CD4-positive, CD25-positive, alpha-beta regulatory T cell (primary cell): ENCODE measurements around the gene ESR2. TPM values are rescaled to one million over a fixed set of nuclear protein-coding genes. Genes with fewer than 3 reads are reported as not detected.
"Not testable (repeated sequence)": the region's sequence is repeated elsewhere in the genome, so short reads cannot be mapped to it uniquely, and the experiment has no call there.

Source experiments
- ATAC-seq, 2 donors: fragments of 150-1000 bp; cut with Tn5 transposase; one replicate each; pipeline ENCODE4 v1.10.0; 2021; ENCODE audit warnings: low read depth in 2 of 2, moderate number of reproducible peaks in 2 of 2, moderate library complexity in 1 of 2
- DNase-seq, 3 donors: peaks; one replicate each; pipeline versions ENCODE4 v3.0.0 to v3.0.0-alpha.2; 2012 to 2022; ENCODE audit warnings: mixed read lengths in 1 of 3
- H3K27ac ChIP-seq: one replicate; pipeline ENCODE4 v1.7.0; 2013; ENCODE audit warnings: mild to moderate bottlenecking, low read length; ENCODE audit not compliant: insufficient read depth, poor library complexity, severe bottlenecking
- H3K27me3 ChIP-seq: one replicate; pipeline ENCODE4 v1.7.0; 2013; ENCODE audit warnings: low read length; ENCODE audit not compliant: control insufficient read depth, insufficient read depth
- H3K36me3 ChIP-seq: one replicate; pipeline ENCODE4 v1.7.0; 2013; ENCODE audit warnings: mild to moderate bottlenecking, low read length, moderate library complexity; ENCODE audit not compliant: control insufficient read depth, insufficient read depth
- H3K4me1 ChIP-seq: 2 replicates; pipeline ENCODE4 v1.7.0; 2013; ENCODE audit warnings: mild to moderate bottlenecking, low read length; ENCODE audit not compliant: insufficient read depth, control insufficient read depth, poor library complexity, severe bottlenecking
- H3K4me3 ChIP-seq: one replicate; pipeline ENCODE4 v1.7.0; 2013; ENCODE audit warnings: low read depth, mild to moderate bottlenecking, low read length, moderate library complexity
- H3K9me3 ChIP-seq, 2 experiments: 1 replicate in 1 of 2; 2 replicates in 1 of 2; pipeline ENCODE4 v1.7.0; 2013; ENCODE audit warnings: low read length in 2 of 2, mild to moderate bottlenecking in 1 of 2, moderate library complexity in 1 of 2; ENCODE audit not compliant: control insufficient read depth in 2 of 2
- H3K27ac Mint-ChIP-seq, 3 donors: one replicate each; pipeline ENCODE4 v1.8.0; 2020 to 2022; ENCODE audit warnings: mild to moderate bottlenecking in 3 of 3, mixed read lengths in 3 of 3, moderate library complexity in 2 of 3
- H3K27me3 Mint-ChIP-seq: one replicate; pipeline ENCODE4 v1.8.0; 2022; ENCODE audit warnings: mild to moderate bottlenecking, mixed read lengths
- H3K36me3 Mint-ChIP-seq: one replicate; pipeline ENCODE4 v1.8.0; 2020; ENCODE audit warnings: mixed read lengths
- H3K4me1 Mint-ChIP-seq, 4 donors: one replicate each; pipeline ENCODE4 v1.8.0; 2020 to 2022; ENCODE audit warnings: mixed read lengths in 4 of 4, mild to moderate bottlenecking in 1 of 4
- H3K4me3 Mint-ChIP-seq, 4 donors: one replicate each; pipeline ENCODE4 v1.8.0; 2020 to 2022; ENCODE audit warnings: mild to moderate bottlenecking in 4 of 4, mixed read lengths in 4 of 4, moderate library complexity in 3 of 4
- H3K9me3 Mint-ChIP-seq, 7 donors: one replicate each; pipeline ENCODE4 v1.8.0; 2020 to 2022; ENCODE audit warnings: mixed read lengths in 7 of 7, mild to moderate bottlenecking in 3 of 7, moderate library complexity in 2 of 7
- polyA plus RNA-seq, 4 donors: library from polyadenylated mRNA; unstranded; fragments of 300-500 nt; fragmentation: Illumina TruSeq; gene quantifications; one replicate each; pipeline ENCODE4 v1.2.3, GENCODE V29; 2021
- total RNA-seq: library from RNA; stranded (reverse); gene quantifications from one replicate; pipeline ENCODE4 v1.2.3, GENCODE V29; 2022

ESR2 gene
- total and polyA plus RNA-seq, 5 donors from 2014 or later, result 0.14 to 0.40 (median 0.18) TPM; not detected in 1

GRCh38 chr14:64212666-64213065, 81.5 kb downstream of the ESR2 start:
- no peak overlapping the region for H3K4me3 ChIP-seq
- no peaks in the 10 kb centered on the region for H3K4me1 ChIP-seq
- no peak overlapping the region for H3K27ac ChIP-seq
- ATAC-seq, result no peak
- Mint-ChIP-seq H3K27me3 (no peaks in the 10 kb centered on the region), H3K9me3 (peaks cover 0 to 1% (median 0%) of the 10 kb centered on the region in 7 donors), H3K4me1 (peaks cover 0 to 2% (median 0%) of the 10 kb centered on the region in 4 donors), H3K27ac (peak overlapping the region in 1 of 3 donors; percentile 52), H3K4me3 (no peak overlapping the region), H3K36me3 (peaks cover 63% of the 10 kb centered on the region)
- H3K36me3 ChIP-seq, result peaks cover 99% of the 10 kb centered on the region
- H3K27me3 ChIP-seq, result no peaks in the 10 kb centered on the region
- DNase-seq, result no peak
- H3K9me3 ChIP-seq, result no peaks in the 10 kb centered on the region

GRCh38 chr14:64210912-64211311, 83.3 kb downstream of the ESR2 start:
- peaks cover 86% of the 10 kb centered on the region for H3K36me3 ChIP-seq
- not testable (repeated sequence) for H3K27me3 ChIP-seq, DNase-seq, H3K9me3 ChIP-seq, H3K27me3 Mint-ChIP-seq, H3K27ac ChIP-seq, ATAC-seq, H3K4me3 ChIP-seq, H3K9me3 Mint-ChIP-seq, H3K4me1 Mint-ChIP-seq, H3K4me1 ChIP-seq, H3K4me3 Mint-ChIP-seq
- peak overlapping the region in 2 of 3 donors; percentile 52 to 89 for H3K27ac Mint-ChIP-seq
- H3K36me3 Mint-ChIP-seq, result peaks cover 48% of the 10 kb centered on the region

DNA sequence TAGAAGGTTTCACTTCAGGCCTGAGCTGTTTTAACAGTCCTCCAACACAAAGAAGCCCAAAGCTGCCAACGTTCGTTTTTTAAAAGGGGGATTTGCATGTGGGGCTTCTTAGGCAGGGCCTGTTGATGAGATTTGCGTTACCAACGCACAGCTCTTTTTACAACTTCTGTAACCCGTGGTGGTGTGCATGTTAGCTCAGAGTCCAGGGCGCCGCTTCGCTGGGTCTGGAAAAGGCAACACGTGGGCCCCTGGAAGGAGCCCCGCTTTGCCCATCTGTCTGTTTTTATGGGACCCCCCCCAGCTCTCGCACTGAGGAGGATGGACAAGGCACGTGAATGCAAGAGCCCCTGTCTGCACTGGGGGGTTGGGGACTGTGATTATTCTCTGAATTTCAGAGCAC, 84.0 kb downstream of the ESR2 start:
- Histone ChIP-seq H3K4me3 (no peak overlapping the region), H3K9me3 (no peaks in the 10 kb centered on the region), H3K27ac (no peak overlapping the region), H3K4me1 (no peaks in the 10 kb centered on the region), H3K36me3 (peaks cover 79% of the 10 kb centered on the region), H3K27me3 (no peaks in the 10 kb centered on the region)
- no peak for ATAC-seq
- H3K9me3 Mint-ChIP-seq, result peaks cover 0 to 1% (median 0%) of the 10 kb centered on the region in 7 donors
- no peaks in the 10 kb centered on the region for H3K27me3 Mint-ChIP-seq
- H3K36me3 Mint-ChIP-seq, result peaks cover 42% of the 10 kb centered on the region
- H3K4me1 Mint-ChIP-seq, result peaks cover 0 to 2% (median 0%) of the 10 kb centered on the region in 4 donors
- no peak overlapping the region for H3K4me3 Mint-ChIP-seq
- DNase-seq, result no peak
- peak overlapping the region in 1 of 3 donors; percentile 41 for H3K27ac Mint-ChIP-seq

GRCh38 chr14:64209444-64210131, 84.6 kb downstream of the ESR2 start:
- no peak overlapping the region for H3K4me3 ChIP-seq
- peak overlapping the region in 2 of 3 donors; percentile 41 to 48 for H3K27ac Mint-ChIP-seq
- no peaks in the 10 kb centered on the region for H3K9me3 ChIP-seq
- DNase-seq (no peak), ATAC-seq (peak; percentile 31 to 43)
- peaks cover 0 to 4% (median 0%) of the 10 kb centered on the region in 7 donors for H3K9me3 Mint-ChIP-seq
- no peaks in the 10 kb centered on the region for H3K4me1 ChIP-seq
- no peaks in the 10 kb centered on the region for H3K27me3 ChIP-seq
- H3K4me1 Mint-ChIP-seq, result peaks cover 0 to 4% (median 0%) of the 10 kb centered on the region in 4 donors
- H3K36me3 ChIP-seq, result peaks cover 77% of the 10 kb centered on the region
- H3K27ac ChIP-seq, result no peak overlapping the region
- no peak overlapping the region for H3K4me3 Mint-ChIP-seq
- H3K27me3 Mint-ChIP-seq, result no peaks in the 10 kb centered on the region
- peaks cover 40% of the 10 kb centered on the region for H3K36me3 Mint-ChIP-seq

GRCh38 chr14:64208981-64209380, 85.2 kb downstream of the ESR2 start:
- peaks cover 76% of the 10 kb centered on the region for H3K36me3 ChIP-seq
- no peaks in the 10 kb centered on the region for H3K9me3 ChIP-seq
- Mint-ChIP-seq H3K36me3 (peaks cover 37% of the 10 kb centered on the region), H3K4me1 (peaks cover 0 to 4% (median 0%) of the 10 kb centered on the region in 4 donors), H3K9me3 (peaks cover 0 to 4% (median 0%) of the 10 kb centered on the region in 7 donors), H3K27ac (peak overlapping the region in 1 of 3 donors; percentile 41), H3K4me3 (no peak overlapping the region), H3K27me3 (no peaks in the 10 kb centered on the region)
- H3K27ac ChIP-seq, result no peak overlapping the region
- DNase-seq (no peak), ATAC-seq (no peak)
- no peaks in the 10 kb centered on the region for H3K27me3 ChIP-seq
- H3K4me1 ChIP-seq, result no peaks in the 10 kb centered on the region
- H3K4me3 ChIP-seq, result no peak overlapping the region

DNA sequence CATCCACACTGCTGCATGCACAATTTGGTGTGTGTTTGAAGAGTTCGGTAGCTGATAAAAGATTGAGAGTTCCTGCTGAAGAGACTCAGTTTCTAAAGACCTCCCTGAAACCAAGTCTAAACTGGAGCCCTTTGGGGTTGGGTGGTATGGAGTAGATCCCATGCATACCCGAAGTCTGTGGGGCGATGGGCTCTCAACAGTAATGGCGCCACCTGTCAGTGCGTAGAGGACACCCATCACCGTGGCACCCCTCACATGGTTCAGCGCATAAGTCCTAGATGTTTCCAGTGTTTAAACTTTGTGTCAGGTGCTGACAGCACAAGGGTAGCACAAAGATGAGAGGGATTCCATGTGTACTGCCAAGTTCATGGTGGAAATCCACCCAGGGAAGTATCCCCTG, 85.9 kb downstream of the ESR2 start:
- H3K4me1 Mint-ChIP-seq, result peaks cover 0 to 4% (median 2%) of the 10 kb centered on the region in 4 donors
- H3K27ac ChIP-seq, result no peak overlapping the region
- DNase-seq, result no peak
- H3K9me3 ChIP-seq, result no peaks in the 10 kb centered on the region
- H3K36me3 Mint-ChIP-seq, result peaks cover 35% of the 10 kb centered on the region
- no peaks in the 10 kb centered on the region for H3K27me3 ChIP-seq
- H3K9me3 Mint-ChIP-seq, result peaks cover 0 to 4% (median 0%) of the 10 kb centered on the region in 7 donors
- no peak for ATAC-seq
- H3K36me3 ChIP-seq, result peaks cover 76% of the 10 kb centered on the region
- H3K27ac Mint-ChIP-seq, result peak overlapping the region in 1 of 3 donors; percentile 69
- H3K4me1 ChIP-seq, result no peaks in the 10 kb centered on the region
- no peak overlapping the region for H3K4me3 ChIP-seq
- H3K27me3 Mint-ChIP-seq, result no peaks in the 10 kb centered on the region
- H3K4me3 Mint-ChIP-seq, result no peak overlapping the region

DNA sequence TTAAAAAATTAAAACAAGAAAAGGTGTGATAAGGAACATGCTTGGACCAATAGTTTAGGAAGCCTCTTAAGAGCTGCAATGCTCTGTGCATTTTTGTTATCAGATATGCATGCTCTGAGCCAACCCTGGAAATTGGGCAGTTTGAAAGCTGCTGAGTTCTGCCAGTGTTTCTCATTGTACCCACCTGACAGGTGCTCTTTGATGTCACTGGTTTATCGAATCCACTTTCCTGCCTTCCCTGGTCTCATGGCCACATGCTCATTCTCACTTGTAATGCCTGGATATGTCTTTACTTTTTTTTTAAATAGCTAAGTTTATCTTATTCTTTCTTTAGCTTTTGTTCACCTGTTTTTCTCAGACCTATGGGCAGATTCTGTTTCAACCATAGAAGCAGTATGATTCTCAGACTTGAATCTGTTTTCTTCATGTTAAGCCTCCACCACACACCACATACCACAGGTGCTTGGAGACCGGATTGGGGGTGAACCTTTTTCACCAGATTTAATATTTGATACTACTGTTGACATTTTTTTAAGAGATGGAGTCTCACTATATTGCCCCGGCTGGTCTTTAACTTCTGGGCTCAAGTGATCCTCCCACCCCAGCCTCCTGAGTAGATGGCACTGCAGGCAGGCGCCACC, 90.7 kb downstream of the ESR2 start:
- H3K4me3 Mint-ChIP-seq, result no peak overlapping the region
- peaks cover 0 to 17% (median 10%) of the 10 kb centered on the region in 4 donors for H3K4me1 Mint-ChIP-seq
- H3K27me3 Mint-ChIP-seq, result no peaks in the 10 kb centered on the region
- no peaks in the 10 kb centered on the region for H3K9me3 ChIP-seq
- H3K4me3 ChIP-seq, result no peak overlapping the region
- peaks cover 61% of the 10 kb centered on the region for H3K36me3 ChIP-seq
- H3K27ac Mint-ChIP-seq, result peak overlapping the region in 1 of 3 donors; percentile 77
- no peaks in the 10 kb centered on the region for H3K27me3 ChIP-seq
- no peak overlapping the region for H3K27ac ChIP-seq
- ATAC-seq, result no peak
- no peaks in the 10 kb centered on the region for H3K4me1 ChIP-seq
- H3K9me3 Mint-ChIP-seq, result peaks cover 0 to 2% (median 0%) of the 10 kb centered on the region in 7 donors
- DNase-seq, result no peak
- H3K36me3 Mint-ChIP-seq, result peaks cover 23% of the 10 kb centered on the region
